HG03060 (cell line): ENCODE results near the gene ARHGEF26.

ENCODE experiments used
- ATAC-seq: cut with Tn5 transposase; IDR thresholded peaks from one replicate; pipeline ENCODE4 v1.9.1; 2021; ENCODE audit warnings: low read depth, moderate number of reproducible peaks; ENCODE audit not compliant: unreplicated experiment

The ARHGEF26 gene

GRCh38 chr3:154193000-154193615 lies 71.9 kb downstream of the ARHGEF26 start:
- ATAC-seq = no peak

GRCh38 chr3:154194877-154195276 lies 73.7 kb downstream of the ARHGEF26 start:
- no peak for ATAC-seq

DNA sequence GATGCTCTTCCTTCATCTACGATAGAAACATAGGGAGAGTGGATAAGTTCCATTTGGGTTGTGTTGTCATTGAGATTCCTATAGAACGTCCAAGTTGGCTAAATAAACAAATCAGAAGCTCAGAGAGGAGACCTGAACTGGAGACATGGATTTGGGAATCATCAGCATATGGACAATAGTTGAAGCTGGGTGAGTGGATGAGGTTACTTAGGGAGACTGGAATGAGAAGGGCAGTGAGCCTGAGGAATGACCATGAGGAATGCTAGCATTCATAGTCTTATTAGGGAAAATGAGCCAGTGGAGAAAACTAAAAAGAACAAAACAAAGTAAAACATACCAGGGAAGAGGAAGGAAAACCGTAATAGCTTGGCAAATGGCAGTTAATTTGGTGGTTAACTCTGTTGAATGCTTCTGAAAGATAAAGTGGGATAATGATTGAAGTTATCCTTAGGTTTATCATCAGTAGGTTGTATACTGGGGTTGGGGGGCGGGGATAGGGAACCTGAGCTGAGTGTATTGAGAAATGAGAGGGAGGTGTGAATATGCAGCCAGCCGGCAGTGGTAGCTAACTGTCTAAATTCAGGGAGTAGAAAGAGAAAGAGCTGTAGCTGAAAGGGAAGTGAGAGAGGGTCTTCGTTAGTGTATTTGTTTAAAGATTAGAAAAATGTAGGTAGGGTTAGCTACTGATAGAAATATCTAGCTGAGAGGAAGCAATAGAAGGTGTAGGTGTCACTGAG lies 74.6 kb downstream of the ARHGEF26 start:
- ATAC-seq = no peak

DNA sequence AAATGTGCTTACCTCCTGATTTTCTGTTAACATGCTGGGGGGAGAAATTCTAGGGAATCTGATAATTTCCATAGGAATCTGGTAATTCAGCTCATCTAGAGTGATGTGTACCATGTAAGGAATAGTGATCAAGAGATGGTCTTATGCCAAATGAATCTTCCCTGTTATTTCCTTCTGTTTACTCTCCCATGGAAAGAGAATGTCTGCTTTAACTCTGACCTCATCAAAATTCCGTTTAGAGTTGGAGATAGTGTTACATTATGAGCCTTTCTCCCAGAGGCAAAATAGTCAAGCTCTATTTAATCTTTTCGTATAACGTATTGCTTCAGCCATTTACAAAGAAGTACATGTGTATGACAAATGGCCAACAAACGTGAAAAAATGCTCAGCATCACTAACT lies 76.6 kb downstream of the ARHGEF26 start:
- no peak for ATAC-seq

- no peak for ATAC-seq
Measured at GRCh38 chr3:154209499-154209898, 88.3 kb downstream of the ARHGEF26 start.

DNA sequence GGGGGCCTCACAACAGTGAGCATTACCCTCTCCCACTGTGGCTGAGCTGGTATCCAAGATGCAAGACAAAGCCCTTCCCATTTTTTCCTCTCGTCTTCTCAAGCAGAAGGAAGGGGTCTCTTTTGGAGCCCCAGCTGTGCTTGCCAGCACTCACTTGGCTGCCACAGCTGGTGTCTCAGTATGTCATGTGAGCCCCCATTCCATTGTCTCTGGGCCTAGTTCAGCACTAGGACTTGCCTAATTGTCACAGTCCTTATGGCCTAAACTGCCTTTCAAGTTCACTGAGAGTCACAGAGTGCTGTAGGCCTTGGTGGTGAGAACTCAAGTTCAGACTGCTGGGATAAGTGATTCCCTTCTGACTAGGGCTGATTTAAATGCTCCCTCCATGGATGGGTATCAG lies 89.8 kb downstream of the ARHGEF26 start:
- ATAC-seq = no peak

DNA sequence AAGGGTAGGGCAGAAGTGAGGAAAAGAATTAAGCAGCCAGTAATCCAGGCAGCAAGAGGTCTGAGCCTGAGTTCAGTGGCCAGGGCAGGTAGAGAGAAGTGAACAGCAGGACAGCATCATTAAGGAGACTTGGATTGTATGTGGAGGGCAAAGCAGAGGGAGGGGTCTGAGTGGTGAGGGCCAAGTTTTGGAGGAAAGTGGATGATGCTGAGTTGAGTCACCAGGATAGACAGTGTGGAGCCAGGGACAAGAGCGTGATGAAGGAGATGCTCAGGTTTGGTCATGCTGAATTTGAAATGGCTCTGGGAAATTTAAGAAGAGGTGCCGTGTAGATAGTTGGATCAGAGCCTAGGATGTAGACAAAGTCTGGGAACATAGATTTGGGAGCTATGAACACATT lies 93.1 kb downstream of the ARHGEF26 start:
- ATAC-seq = no peak

- no peak for ATAC-seq
Measured at GRCh38 chr3:154217671-154218070, 96.5 kb downstream of the ARHGEF26 start.

GRCh38 chr3:154218728-154219127 lies 97.5 kb downstream of the ARHGEF26 start:
- ATAC-seq = no peak

GRCh38 chr3:154220462-154220861 lies 99.3 kb downstream of the ARHGEF26 start:
- ATAC-seq = no peak

GRCh38 chr3:154223519-154223918 lies 102.3 kb downstream of the ARHGEF26 start:
- no peak for ATAC-seq

DNA sequence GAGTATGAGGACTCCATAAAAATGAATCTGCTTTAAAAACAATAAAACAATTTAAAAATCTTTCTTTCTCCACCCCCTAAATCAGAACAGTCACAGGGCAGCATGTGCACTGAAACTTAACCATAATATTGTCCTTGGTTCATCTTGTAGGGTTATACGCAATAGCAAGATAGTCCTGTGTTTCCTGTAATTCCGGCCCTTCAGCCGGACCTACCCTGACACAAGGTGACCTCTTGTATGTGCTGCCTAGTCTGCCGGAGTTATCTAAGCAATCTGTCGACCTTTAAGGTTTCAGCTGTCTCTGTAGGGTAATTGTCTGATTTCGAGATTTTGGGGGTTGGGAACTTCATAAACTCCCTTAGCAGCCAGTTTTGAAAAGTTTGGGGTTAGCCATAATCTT lies 103.2 kb downstream of the ARHGEF26 start:
- ATAC-seq = no peak

- no peak for ATAC-seq
Measured at GRCh38 chr3:154224866-154225265, 103.7 kb downstream of the ARHGEF26 start.

DNA sequence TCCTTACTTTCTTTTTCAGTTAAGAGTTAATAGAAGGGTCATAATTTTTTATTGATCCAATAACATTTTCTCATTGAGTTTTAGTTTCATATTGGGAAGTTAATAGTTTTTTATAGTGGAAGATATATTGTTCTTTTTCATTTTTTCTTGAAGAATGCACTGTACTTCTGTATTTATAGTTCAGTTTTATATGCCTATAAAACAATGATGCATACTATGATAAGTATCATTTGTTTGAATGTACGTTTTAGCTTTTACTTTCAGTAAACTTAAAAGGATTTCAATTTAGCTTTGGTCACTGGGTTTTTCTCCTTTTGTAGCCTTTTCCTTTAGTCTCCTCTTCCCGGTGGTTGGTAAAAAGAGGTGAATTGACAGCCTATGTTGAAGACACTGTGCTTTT lies 104.3 kb downstream of the ARHGEF26 start:
- ATAC-seq = no peak

- ATAC-seq = no peak
Measured at GRCh38 chr3:154227531-154227930, 106.3 kb downstream of the ARHGEF26 start.

DNA sequence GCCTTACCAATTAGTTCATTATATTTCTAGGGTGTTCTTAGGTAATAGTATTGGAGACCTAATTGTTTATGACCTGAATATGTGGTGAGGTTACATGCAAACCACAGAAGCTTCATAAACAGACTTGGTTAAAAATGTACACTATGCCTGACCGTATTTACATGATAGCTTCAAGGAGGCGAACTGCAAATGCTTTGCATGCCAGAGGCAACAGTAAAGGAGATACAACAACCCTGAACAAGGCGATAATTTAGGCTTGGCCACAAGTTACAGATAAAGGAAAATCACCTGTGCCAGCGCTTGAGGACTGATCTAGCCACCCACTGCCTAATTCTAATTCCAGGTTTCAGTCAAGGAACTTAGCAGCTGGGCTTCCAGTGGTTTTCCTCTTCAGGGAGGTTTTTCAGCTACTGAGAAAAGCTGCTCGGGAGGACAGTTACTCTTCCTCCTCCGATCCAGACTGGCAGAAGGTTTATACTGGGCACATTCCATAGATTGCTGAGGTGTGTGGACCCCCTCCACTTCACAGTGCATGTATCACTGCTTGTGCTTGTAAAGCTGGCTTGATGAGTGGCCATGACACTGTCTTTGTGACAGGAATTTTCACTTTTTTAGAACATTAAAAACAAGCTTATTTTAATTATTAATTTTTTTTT lies 107.5 kb downstream of the ARHGEF26 start:
- ATAC-seq = no peak

DNA sequence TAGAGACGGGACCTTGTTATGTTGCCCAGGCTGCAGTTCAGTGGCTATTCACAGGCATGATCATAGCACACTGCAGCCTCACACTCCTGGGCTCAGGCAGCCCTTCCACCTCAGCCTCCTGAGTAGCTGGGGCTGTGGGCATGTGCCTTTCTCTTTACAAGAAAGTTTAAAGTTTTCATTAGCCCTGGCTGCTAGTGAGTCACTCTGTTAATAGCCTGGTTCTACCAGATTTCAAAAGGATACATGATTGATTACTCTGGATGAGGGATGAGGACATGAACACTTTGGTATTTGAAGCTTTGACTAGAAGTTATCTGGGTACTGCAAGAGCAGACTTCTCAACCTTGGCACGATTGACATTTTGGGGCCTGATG lies 108.0 kb downstream of the ARHGEF26 start:
- no peak for ATAC-seq

DNA sequence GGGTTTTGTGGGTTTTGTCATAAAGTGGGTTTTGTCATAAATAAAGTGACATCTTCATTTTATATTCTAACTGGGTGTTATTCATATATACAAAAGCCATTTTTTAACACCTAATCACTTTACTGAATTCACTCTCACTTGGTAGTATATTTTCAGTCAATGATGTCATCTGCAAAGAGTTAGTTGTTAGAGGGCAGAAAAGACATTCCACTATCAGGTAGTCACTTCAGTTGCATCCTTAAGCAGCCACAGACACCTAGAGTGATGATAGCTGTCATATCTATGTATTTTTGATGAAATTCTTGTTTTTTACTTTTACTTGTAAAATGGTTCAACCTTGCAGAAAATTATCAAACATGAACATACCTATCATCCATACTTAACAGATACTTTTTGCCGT lies 114.1 kb downstream of the ARHGEF26 start:
- ATAC-seq = no peak

DNA sequence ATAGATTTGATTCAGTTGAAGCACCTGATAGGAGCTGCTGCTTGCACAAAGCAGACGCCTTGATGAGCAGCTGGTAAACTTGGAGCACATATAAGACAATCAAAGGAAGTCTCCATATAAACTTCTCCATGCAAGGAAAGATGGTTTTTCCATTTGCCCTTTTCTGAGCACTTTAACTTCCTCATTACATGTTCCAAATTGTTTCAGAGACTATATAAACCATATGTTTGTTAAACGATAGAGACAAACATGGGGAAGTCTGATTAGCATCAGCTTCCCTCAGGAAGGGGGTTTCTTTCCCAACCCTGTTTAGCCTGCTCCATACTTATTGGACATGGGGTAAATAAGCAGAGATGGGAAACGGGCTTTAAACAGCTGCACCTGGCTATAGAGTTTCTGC lies 115.1 kb downstream of the ARHGEF26 start:
- no peak for ATAC-seq

GRCh38 chr3:154240235-154240634 lies 119.0 kb downstream of the ARHGEF26 start:
- no peak for ATAC-seq

GRCh38 chr3:154241496-154241895 lies 120.3 kb downstream of the ARHGEF26 start:
- ATAC-seq = no peak

GRCh38 chr3:154242766-154243165 lies 121.6 kb downstream of the ARHGEF26 start:
- no peak for ATAC-seq
